Astrocyte (in vitro differentiated cells and primary cell): ENCODE measurements around the gene GLRX.

Experiments
- EZH2 ChIP-seq: IDR thresholded peaks from 2 replicates; pipeline ENCODE4 v1.6.1; 2012; ENCODE audit warnings: mild to moderate bottlenecking, low read length, inconsistent platforms; ENCODE audit not compliant: insufficient read depth
- TF ChIP-seq, protein P1 (sequence below): IDR thresholded peaks from 2 replicates; pipeline ENCODE4 v1.5.1; 2011; ENCODE audit warnings: low read depth, mild to moderate bottlenecking, inconsistent platforms, low read length, moderate library complexity; ENCODE audit not compliant: insufficient read depth

DNA sequence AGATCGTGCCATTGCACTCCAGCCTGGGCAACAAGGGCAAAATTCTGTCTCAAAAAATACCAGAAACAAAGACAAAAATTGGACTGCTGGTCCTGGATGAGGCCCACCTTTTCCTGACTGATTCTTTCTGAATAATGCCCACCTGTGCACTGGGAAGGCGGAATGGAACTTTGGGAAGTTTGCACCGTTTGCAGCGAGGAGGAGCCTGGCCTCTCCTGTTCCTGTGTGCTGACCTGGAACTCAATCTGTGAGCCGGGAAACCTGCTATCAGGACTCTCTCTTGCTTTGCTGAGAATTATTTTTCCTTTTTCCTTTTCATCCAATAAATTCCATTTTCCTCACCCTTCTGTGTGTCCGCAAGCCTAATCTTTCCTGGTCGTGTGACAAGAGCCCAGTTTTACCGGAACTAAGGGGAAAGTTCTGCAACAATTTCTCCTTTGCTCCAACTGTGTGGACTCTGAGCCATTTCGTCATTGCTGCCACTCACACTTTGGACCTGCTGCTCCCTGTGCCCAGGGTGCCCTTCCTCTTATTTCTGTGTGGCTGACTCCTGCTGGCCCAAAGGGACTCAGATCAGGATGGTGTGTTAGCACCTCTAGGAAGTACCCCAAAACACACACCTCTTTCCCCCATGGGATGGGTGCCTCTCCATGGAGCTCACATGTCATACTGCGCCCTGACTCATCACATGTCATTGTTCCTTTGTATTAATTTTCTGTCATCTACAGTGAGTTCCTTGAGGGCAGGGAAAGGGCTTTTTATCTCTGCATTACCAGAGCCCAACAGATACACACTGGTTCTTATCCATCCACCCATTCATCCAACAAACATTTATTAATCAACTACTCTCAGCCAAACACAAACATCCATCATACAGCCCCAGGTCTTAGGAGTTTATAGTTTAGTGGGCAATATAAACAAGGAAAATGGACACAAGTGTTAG lies 4.7 kb upstream of the GLRX start:
- TF ChIP-seq, protein P1, sequence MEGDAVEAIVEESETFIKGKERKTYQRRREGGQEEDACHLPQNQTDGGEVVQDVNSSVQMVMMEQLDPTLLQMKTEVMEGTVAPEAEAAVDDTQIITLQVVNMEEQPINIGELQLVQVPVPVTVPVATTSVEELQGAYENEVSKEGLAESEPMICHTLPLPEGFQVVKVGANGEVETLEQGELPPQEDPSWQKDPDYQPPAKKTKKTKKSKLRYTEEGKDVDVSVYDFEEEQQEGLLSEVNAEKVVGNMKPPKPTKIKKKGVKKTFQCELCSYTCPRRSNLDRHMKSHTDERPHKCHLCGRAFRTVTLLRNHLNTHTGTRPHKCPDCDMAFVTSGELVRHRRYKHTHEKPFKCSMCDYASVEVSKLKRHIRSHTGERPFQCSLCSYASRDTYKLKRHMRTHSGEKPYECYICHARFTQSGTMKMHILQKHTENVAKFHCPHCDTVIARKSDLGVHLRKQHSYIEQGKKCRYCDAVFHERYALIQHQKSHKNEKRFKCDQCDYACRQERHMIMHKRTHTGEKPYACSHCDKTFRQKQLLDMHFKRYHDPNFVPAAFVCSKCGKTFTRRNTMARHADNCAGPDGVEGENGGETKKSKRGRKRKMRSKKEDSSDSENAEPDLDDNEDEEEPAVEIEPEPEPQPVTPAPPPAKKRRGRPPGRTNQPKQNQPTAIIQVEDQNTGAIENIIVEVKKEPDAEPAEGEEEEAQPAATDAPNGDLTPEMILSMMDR: no peak
- TF ChIP-seq EZH2: no peak
